Ishikawa (cell line): Measurements from ENCODE around the gene PRICKLE3.

Source experiments
- CEBPB ChIP-seq: IDR thresholded peaks from 2 replicates; pipeline ENCODE4 v1.6.1; 2012
- CREB1 ChIP-seq: IDR thresholded peaks from 2 replicates; pipeline ENCODE4 v1.6.1; 2012; ENCODE audit warnings: low read depth
- EGR1 ChIP-seq: IDR thresholded peaks from 2 replicates; pipeline ENCODE4 v1.6.1; 2012
- EP300 ChIP-seq: IDR thresholded peaks from 2 replicates; pipeline ENCODE4 v1.6.1; 2012; ENCODE audit warnings: borderline replicate concordance
- FOXM1 ChIP-seq: IDR thresholded peaks from 2 replicates; pipeline ENCODE4 v1.6.1; 2012; ENCODE audit warnings: low read depth, borderline replicate concordance
- MAX ChIP-seq: IDR thresholded peaks from 2 replicates; pipeline ENCODE4 v1.6.1; 2012
- NFIC ChIP-seq: IDR thresholded peaks from 2 replicates; pipeline ENCODE4 v1.6.1; 2012
- RAD21 ChIP-seq: IDR thresholded peaks from 2 replicates; pipeline ENCODE4 v1.6.1; 2012; ENCODE audit warnings: low read depth
- REST ChIP-seq: IDR thresholded peaks from 2 replicates; pipeline ENCODE4 v1.6.1; 2012; ENCODE audit warnings: low read depth, mild to moderate bottlenecking
- TAF1 ChIP-seq: IDR thresholded peaks from 2 replicates; pipeline ENCODE4 v1.6.1; 2012; ENCODE audit warnings: low read depth, mild to moderate bottlenecking
- TCF12 ChIP-seq: IDR thresholded peaks from 2 replicates; pipeline ENCODE4 v1.6.1; 2012; ENCODE audit warnings: low read depth
- TEAD4 ChIP-seq: IDR thresholded peaks from 2 replicates; pipeline ENCODE4 v1.6.1; 2012
- USF1 ChIP-seq: IDR thresholded peaks from 2 replicates; pipeline ENCODE4 v1.6.1; 2012
- YY1 ChIP-seq: IDR thresholded peaks from 2 replicates; pipeline ENCODE4 v1.6.1; 2012; ENCODE audit warnings: low read depth
- ZBTB7A ChIP-seq: IDR thresholded peaks from 2 replicates; pipeline ENCODE4 v1.6.1; 2012; ENCODE audit warnings: low read depth

PRICKLE3 gene

GRCh38 chrX:49187526-49187925 lies 1.4 kb upstream of the PRICKLE3 start:
- TF ChIP-seq TCF12: no peak
- TF ChIP-seq NFIC: no peak
- TF ChIP-seq ZBTB7A: no peak
- no peak for TF ChIP-seq EP300
- TF ChIP-seq YY1: no peak
- TF ChIP-seq FOXM1: no peak
- TF ChIP-seq USF1: no peak
- TF ChIP-seq TAF1: no peak
- TF ChIP-seq EGR1: no peak
- no peak for TF ChIP-seq REST
- no peak for TF ChIP-seq TEAD4
- TF ChIP-seq CEBPB: no peak
- TF ChIP-seq MAX: no peak
- TF ChIP-seq CREB1: no peak
- TF ChIP-seq RAD21: no peak

GRCh38 chrX:49187028-49187394 lies 838 bp upstream of the PRICKLE3 start:
- TF ChIP-seq YY1 (no peak), TCF12 (no peak), ZBTB7A (no peak), REST (no peak), EGR1 (no peak), RAD21 (no peak), CEBPB (no peak), FOXM1 (no peak), EP300 (no peak), TAF1 (no peak), CREB1 (no peak), USF1 (no peak), TEAD4 (no peak)

GRCh38 chrX:49184294-49185281 lies 1.6 kb downstream of the PRICKLE3 start:
- no peak for TF ChIP-seq FOXM1
- TF ChIP-seq NFIC: no peak
- no peak for TF ChIP-seq EGR1
- no peak for TF ChIP-seq MAX
- no peak for TF ChIP-seq CEBPB
- no peak for TF ChIP-seq REST
- no peak for TF ChIP-seq RAD21
- TF ChIP-seq EP300: no peak
- no peak for TF ChIP-seq TAF1
- no peak for TF ChIP-seq TCF12
- TF ChIP-seq USF1: no peak
